Measurements from ENCODE around the gene ACSM2A.
"Not testable (repeated sequence)": the region's sequence is repeated elsewhere in the genome, so short reads cannot be mapped to it uniquely, and the experiment has no call there.

Gene ACSM2A, protein sequence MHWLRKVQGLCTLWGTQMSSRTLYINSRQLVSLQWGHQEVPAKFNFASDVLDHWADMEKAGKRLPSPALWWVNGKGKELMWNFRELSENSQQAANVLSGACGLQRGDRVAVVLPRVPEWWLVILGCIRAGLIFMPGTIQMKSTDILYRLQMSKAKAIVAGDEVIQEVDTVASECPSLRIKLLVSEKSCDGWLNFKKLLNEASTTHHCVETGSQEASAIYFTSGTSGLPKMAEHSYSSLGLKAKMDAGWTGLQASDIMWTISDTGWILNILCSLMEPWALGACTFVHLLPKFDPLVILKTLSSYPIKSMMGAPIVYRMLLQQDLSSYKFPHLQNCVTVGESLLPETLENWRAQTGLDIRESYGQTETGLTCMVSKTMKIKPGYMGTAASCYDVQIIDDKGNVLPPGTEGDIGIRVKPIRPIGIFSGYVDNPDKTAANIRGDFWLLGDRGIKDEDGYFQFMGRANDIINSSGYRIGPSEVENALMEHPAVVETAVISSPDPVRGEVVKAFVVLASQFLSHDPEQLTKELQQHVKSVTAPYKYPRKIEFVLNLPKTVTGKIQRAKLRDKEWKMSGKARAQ

DNA sequence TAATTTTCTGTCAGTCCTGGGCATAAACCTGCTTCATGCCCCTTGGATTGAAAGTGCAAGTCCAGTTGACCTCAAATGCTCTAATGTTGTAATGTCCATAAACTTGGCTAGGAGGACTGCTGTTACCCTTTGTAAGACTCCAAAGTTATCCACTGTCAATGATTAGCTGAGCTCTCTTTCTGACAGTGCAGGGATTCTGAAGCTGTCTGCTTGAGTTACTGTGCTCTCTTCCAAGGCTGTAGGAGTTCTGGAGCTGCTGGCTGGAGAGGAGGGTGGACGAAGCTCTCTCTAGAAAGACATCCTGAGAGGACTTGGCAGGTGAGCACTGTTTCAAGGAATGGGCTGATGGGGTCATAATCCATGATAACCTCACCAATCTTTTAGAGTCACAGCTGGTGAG lies at the start of gene ACSM2A:
TSS of gene ACSM2A (plus strand) at position 158 of the 400 bp plus-strand sequence. CDS start 8,594 bp downstream, outside the sequence.
- in situ Hi-C loops (cut with MboI; ENCODE audit: low sequenced_read_pairs) = not testable (repeated sequence)

DNA sequence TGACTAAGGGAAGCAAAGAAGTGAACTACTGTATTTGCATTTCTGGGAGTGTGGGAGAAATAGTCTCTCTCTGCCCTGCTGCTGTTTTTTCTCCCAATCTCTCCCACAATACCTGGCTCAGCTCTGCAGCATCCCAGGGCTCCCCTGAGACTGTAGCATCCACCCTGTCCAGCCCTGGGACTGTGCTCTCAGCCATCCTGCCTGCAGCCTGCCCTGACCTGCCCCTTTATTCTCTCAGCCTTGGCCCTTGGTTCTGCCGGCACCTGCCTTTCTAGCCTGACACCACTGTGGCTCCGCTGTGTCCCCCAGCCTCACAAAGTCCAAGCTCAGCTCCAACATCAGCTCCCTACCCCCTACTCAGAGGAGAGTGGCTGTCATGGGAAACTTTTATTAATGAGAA lies 48.7 kb upstream of the ACSM2A start:
- in situ Hi-C loops (cut with MboI; ENCODE audit: low sequenced_read_pairs) = no loop called here

GRCh38 chr16:20404637-20405036 lies 46.7 kb upstream of the ACSM2A start, which contains the start of gene PDILT:
Gene PDILT (minus strand): TSS chr16:20404737. CDS start chr16:20399300, 5,437 bp downstream.
- in situ Hi-C loops (cut with MboI; ENCODE audit: low sequenced_read_pairs) = no loop called here

- in situ Hi-C loops (cut with MboI; ENCODE audit: low sequenced_read_pairs) = no loop called here
Observed at GRCh38 chr16:20409398-20410120, 41.8 kb upstream of the ACSM2A start, which contains the start of gene ACSM5. Gene ACSM5 (plus strand): TSS chr16:20409534. CDS start chr16:20411485, 1,951 bp downstream.

DNA sequence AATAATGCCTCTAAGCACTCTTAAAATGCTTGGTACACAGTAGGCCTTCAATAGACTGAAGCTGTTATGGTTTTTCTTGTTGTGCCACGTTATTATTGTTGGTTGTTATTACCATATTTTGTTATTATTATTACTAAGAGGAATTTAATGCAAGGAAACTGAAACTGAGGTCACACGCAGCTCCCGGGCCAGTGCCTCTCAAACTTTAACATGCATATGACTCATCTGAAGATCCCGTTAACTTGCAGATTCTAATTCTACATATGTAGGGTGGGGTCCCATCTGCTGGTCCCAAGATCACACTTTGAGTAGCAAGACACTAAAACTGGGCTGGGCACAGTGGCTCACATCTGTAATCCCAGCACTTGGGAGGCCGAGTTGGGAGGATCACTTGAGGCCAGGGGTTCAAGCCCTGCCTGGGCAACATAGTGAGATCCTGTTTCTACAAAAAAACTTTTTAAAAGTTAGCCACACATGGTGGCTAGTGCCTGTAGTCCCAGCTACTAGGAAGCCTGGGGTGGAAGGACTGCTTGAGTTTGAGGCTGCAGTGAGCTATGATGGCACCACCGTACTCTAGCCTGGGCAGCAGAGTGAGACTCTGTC lies 41.1 kb upstream of the ACSM2A start:
- in situ Hi-C loops (cut with MboI; ENCODE audit: low sequenced_read_pairs) = no loop called here

DNA sequence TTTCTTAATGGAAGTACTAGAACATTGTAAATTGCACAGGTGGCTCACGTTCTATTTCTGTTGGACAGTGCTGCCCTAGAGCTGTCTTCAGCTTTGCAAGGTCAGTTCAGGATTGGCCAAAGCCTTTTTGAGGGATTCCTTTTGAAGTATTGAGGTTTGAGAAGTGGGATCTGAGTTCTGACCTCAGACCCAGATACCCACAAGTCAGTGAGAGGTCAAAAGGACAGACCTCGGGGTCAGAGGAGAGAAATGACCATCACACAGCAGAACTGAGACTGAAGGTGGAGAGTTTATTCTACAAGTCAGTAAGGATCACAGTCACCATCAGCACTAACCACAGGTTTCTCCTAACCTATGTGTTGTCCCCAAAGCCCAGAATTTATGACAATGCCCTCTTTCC lies 40.3 kb upstream of the ACSM2A start:
- in situ Hi-C loops (cut with MboI; ENCODE audit: low sequenced_read_pairs) = no loop called here

DNA sequence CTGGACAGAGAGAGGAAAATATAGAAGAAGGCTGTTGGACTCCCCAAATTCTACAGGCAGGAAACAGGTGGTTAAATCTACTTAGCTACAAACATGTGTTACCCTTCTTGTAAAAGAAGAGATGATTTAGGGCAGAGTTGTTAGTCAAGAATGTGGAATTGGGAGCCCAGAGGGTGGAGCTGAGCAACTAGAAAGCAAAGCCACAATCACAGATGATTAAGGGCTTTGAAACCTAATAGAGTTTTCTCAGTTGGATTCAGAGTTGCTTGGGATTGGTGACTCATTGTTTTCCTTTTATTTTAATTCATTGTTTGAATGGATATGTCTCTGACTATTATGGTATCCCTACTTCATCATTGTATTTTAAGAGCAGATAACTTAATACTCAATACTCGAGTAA lies 35.8 kb upstream of the ACSM2A start:
- in situ Hi-C loops (cut with MboI; ENCODE audit: low sequenced_read_pairs) = no loop called here

DNA sequence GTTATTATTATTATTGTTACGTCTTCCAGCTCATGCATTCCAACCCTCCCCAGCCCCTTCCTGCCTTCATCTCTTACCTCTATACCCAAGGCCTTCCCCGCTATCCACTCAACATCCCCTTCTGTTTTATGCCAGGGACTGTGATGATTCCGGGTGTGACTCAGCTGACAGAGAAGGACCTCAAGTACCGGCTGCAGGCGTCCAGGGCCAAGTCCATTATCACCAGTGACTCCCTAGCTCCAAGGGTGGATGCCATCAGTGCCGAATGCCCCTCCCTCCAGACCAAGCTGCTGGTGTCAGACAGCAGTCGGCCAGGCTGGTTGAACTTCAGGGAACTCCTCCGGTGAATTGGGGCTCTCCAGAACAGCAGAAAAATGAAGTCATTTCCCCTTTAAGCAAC lies 32.2 kb upstream of the ACSM2A start:
- in situ Hi-C loops (cut with MboI; ENCODE audit: low sequenced_read_pairs) = not testable (repeated sequence)

GRCh38 chr16:20421748-20422147 lies 29.6 kb upstream of the ACSM2A start:
- in situ Hi-C loops (cut with MboI; ENCODE audit: low sequenced_read_pairs) = not testable (repeated sequence)

GRCh38 chr16:20423772-20424128 lies 27.6 kb upstream of the ACSM2A start:
- in situ Hi-C loops (cut with MboI; ENCODE audit: low sequenced_read_pairs) = not testable (repeated sequence)

DNA sequence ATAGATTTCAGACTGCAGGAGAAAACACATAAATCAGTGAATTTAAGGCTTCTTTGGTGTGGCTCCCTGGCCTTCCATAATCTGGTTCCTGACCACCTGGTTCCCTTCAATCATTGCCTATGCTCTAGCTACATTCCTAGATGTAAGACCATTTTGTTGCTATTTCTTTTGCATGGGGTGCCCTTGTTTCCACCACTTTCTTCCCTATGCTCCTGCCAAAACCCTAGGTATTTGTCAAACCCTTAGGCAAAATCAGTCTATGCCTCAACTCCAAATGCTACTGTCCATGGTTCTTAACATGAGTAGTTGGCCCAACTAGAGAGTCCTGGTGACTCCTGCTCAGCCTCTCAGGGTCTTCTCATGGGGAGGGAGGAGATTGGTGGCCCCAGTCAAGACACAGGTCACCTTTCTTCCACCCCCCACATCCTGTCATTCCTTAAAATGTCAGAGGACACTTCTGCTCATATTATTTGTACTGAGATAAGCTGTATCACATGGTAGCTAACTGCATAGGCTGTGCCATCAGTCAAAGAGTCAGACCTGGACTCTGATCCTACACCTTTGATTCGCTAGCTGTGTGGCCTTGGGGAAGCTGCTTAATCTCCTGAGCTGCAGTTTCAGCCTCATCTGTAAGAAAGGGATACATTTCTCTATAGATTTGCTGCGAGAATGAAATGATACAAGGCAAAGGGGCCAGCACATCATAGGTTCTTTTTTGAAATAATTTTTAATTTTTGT lies 27.0 kb upstream of the ACSM2A start:
- in situ Hi-C loops (cut with MboI; ENCODE audit: low sequenced_read_pairs) = no loop called here

DNA sequence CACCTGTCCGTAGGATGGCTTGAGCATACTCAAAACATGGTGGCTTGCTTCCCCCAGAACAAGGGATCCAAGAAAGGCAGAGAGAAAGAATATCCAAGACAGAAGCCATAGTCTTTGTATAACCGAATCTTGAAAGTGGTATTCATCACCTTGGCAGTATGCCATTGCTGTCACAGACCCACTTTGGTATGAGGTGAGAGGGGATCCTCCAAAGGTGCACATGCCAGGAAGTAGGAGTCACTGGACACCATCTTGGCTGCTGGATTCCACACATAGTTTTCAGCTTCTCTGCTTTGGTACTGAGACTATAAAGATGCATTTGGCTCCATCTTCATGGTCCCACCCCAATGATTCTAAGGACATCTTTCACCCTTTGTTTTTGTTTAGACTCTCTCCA lies 23.9 kb upstream of the ACSM2A start:
- in situ Hi-C loops (cut with MboI; ENCODE audit: low sequenced_read_pairs) = not testable (repeated sequence)

- in situ Hi-C loops (cut with MboI; ENCODE audit: low sequenced_read_pairs) = not testable (repeated sequence)
Observed at GRCh38 chr16:20429499-20429898, 21.8 kb upstream of the ACSM2A start.

DNA sequence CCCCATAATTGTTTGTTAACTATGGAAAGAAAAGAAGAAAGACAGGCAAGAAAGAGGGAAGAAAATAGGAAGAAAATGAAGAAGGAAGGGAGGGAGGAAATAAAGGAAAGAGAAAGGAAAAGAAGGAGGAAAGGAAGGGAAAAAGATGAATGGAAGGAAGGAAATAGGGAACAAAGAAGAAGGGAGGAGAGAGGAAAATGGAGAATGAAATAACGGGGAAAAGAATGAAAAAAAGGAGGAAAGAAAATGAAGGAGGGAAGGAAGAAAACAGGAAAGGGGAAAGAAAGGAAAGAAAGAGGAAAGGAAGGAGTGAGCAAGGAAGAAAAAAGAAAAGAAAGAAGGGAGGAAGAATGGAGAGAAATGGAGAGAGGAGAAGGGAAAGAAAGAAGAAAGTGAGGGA lies 20.8 kb upstream of the ACSM2A start:
- in situ Hi-C loops (cut with MboI; ENCODE audit: low sequenced_read_pairs) = not testable (repeated sequence)

DNA sequence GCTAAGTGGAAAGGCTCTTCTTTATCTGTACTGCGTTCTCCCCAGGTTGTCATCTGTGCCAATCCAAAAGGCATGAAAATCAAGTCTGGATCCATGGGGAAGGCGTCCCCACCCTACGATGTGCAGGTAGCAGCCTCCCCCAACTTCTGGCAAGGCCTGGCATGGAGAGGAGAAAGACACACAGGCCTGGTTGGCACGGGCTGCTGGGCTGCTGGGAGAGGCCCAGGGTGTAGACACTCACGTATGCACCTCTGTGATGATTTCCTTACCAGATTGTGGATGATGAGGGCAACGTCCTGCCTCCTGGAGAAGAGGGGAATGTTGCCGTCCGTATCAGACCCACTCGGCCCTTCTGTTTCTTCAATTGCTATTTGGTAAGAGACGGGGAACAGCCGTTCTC lies 20.4 kb upstream of the ACSM2A start:
- in situ Hi-C loops (cut with MboI; ENCODE audit: low sequenced_read_pairs) = no loop called here

DNA sequence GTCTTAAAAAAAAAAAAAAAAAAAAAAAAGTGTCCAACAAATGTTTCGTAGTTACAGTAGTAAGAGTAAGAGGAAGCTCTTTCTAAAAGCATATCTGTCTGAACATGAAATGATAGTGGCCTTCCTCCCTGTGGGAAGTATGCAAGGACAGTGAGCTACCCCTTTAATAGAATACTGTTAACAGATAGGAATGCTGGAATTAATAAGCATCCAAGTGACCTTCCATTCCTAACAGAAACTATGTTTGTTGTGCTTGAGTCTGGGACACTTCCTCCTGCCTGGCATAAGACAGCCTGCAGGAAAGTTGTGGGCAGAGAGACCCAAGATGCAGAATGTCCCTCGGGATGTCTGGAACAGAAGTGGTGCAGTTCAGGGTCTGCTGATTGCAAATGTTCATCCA lies 12.4 kb upstream of the ACSM2A start:
- in situ Hi-C loops (cut with MboI; ENCODE audit: low sequenced_read_pairs) = not testable (repeated sequence)

GRCh38 chr16:20439820-20440231 lies 11.5 kb upstream of the ACSM2A start:
- in situ Hi-C loops (cut with MboI; ENCODE audit: low sequenced_read_pairs) = not testable (repeated sequence)

GRCh38 chr16:20440731-20441130 lies 10.6 kb upstream of the ACSM2A start:
- in situ Hi-C loops (cut with MboI; ENCODE audit: low sequenced_read_pairs) = not testable (repeated sequence)

DNA sequence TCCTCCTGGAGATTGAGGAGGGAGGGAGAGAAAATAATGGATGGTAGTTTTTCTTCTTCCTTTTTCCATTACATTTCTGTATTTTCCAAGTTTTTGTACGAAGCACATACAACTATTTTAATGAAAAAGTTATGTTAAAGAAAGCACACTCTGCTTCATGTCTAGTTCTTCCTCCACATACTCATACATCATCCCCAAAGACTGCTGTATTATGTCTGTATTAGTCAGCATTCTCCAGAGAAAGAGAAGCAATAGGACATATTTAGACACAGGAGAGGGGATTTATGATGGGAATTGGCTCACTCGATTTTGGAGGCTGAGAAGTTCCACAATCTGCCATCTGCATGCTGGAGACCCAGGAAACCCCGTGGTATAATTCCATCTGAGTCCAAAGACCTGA lies 10.1 kb upstream of the ACSM2A start:
- in situ Hi-C loops (cut with MboI; ENCODE audit: low sequenced_read_pairs) = no loop called here

GRCh38 chr16:20441859-20442258 lies 9.5 kb upstream of the ACSM2A start:
- in situ Hi-C loops (cut with MboI; ENCODE audit: low sequenced_read_pairs) = not testable (repeated sequence)

All from HL-60/S4 treated with phorbol 12-myristate 13-acetate at 8.2 ng/mL for 4 days and 3 days (cell line).